SK-N-SH treated with all-trans-retinoic acid at 6 μM for 48 hours (cell line): ENCODE measurements around the gene TTC39C.

Source experiments
- ATAC-seq: fragments of 200-7000 bp; cut with Tn5 transposase; 3 replicates; pipeline ENCODE4 v1.9.1; 2020; ENCODE audit warnings: mild to moderate bottlenecking, moderate library complexity
- ARNTL ChIP-seq: fragments of 450-650 bp; formaldehyde crosslinking; IDR thresholded peaks from 2 replicates; pipeline ENCODE4 v1.5.0; 2020; ENCODE audit warnings: low read depth, mild to moderate bottlenecking, moderate library complexity, borderline replicate concordance
- BACH2 ChIP-seq: fragments of 250-450 bp; sonication (Bioruptor Pico); IDR thresholded peaks from 2 replicates; pipeline ENCODE4 v1.9.0; 2021; ENCODE audit warnings: mild to moderate bottlenecking, borderline replicate concordance
- CSDC2 ChIP-seq: fragments of 250-450 bp; sonication (Bioruptor Pico); IDR thresholded peaks from 2 replicates; pipeline ENCODE4 v1.5.0; 2020; ENCODE audit warnings: mild to moderate bottlenecking, moderate library complexity
- ESRRG ChIP-seq: fragments of 250-450 bp; sonication (Bioruptor Pico); IDR thresholded peaks from 2 replicates; pipeline ENCODE4 v1.6.1; 2021; ENCODE audit warnings: mild to moderate bottlenecking
- GLIS3 ChIP-seq: fragments of 250-450 bp; sonication (Bioruptor Pico); IDR thresholded peaks from 2 replicates; pipeline ENCODE4 v1.5.0; 2020; ENCODE audit warnings: mild to moderate bottlenecking, moderate library complexity
- ISL1 ChIP-seq: fragments of 250-450 bp; sonication (Bioruptor Pico); IDR thresholded peaks from 2 replicates; pipeline ENCODE4 v2.1.2; 2022; ENCODE audit warnings: mild to moderate bottlenecking, moderate library complexity
- OSR1 ChIP-seq: fragments of 250-450 bp; sonication (Bioruptor Pico); IDR thresholded peaks from 2 replicates; pipeline ENCODE4 v1.8.0; 2022; ENCODE audit warnings: moderate library complexity, mild to moderate bottlenecking, inconsistent platforms
- PPARA ChIP-seq: fragments of 250-450 bp; sonication (Bioruptor Pico); IDR thresholded peaks from 2 replicates; pipeline ENCODE4 v1.5.0; 2020; ENCODE audit warnings: mild to moderate bottlenecking, borderline replicate concordance
- RARB ChIP-seq: fragments of 250-450 bp; sonication (Bioruptor Pico); IDR thresholded peaks from 2 replicates; pipeline ENCODE4 v1.8.0; 2021; ENCODE audit warnings: mild to moderate bottlenecking, moderate library complexity
- SNAI2 ChIP-seq: fragments of 250-450 bp; sonication (Bioruptor Pico); IDR thresholded peaks from 2 replicates; pipeline ENCODE4 v1.5.0; 2020; ENCODE audit warnings: mild to moderate bottlenecking, moderate library complexity
- TCF4 ChIP-seq: fragments of 250-450 bp; sonication (Bioruptor Pico); IDR thresholded peaks from 2 replicates; pipeline ENCODE4 v1.8.0; 2021; ENCODE audit warnings: mild to moderate bottlenecking, moderate library complexity, borderline replicate concordance
- TOX ChIP-seq: fragments of 250-450 bp; sonication (Bioruptor Pico); IDR thresholded peaks from 2 replicates; pipeline ENCODE4 v1.8.0; 2021; ENCODE audit warnings: mild to moderate bottlenecking, moderate library complexity, borderline replicate concordance
- ZC3H10 ChIP-seq: fragments of 250-450 bp; sonication (Bioruptor Pico); IDR thresholded peaks from 2 replicates; pipeline ENCODE4 v1.5.1; 2021; ENCODE audit warnings: mild to moderate bottlenecking, moderate library complexity
- ZFP3 ChIP-seq: fragments of 250-450 bp; sonication (Bioruptor Pico); IDR thresholded peaks from 2 replicates; pipeline ENCODE4 v1.5.0; 2020; ENCODE audit warnings: mild to moderate bottlenecking, moderate library complexity
- ZFP30 ChIP-seq: fragments of 450-650 bp; formaldehyde crosslinking; IDR thresholded peaks from 2 replicates; pipeline ENCODE4 v1.5.0; 2022; ENCODE audit warnings: mild to moderate bottlenecking, moderate library complexity
- ZNF565 ChIP-seq: fragments of 450-650 bp; formaldehyde crosslinking; conservative IDR thresholded peaks from 2 replicates; pipeline ENCODE4 v1.5.0; 2020; ENCODE audit warnings: low read depth, mild to moderate bottlenecking, moderate library complexity
- ZNF70 ChIP-seq: fragments of 450-650 bp; formaldehyde crosslinking; IDR thresholded peaks from 2 replicates; pipeline ENCODE4 v1.5.0; 2020; ENCODE audit warnings: mild to moderate bottlenecking, moderate library complexity
- ZNF8 ChIP-seq: fragments of 450-650 bp; formaldehyde crosslinking; IDR thresholded peaks from 2 replicates; pipeline ENCODE4 v1.5.0; 2020; ENCODE audit warnings: mild to moderate bottlenecking, moderate library complexity
- TF ChIP-seq, protein P1 (sequence below): fragments of 250-450 bp; sonication (Bioruptor Pico); IDR thresholded peaks from 2 replicates; pipeline ENCODE4 v1.8.0; 2020; ENCODE audit warnings: mild to moderate bottlenecking, moderate library complexity, borderline replicate concordance
- TF ChIP-seq, protein P2 (sequence below): fragments of 250-450 bp; sonication (Bioruptor Pico); IDR thresholded peaks from 2 replicates; pipeline ENCODE4 v1.8.0; 2021; ENCODE audit warnings: low read depth, mild to moderate bottlenecking, moderate library complexity, borderline replicate concordance
- TF ChIP-seq, protein P3 (sequence below): fragments of 250-450 bp; sonication (Bioruptor Pico); IDR thresholded peaks from 2 replicates; pipeline ENCODE4 v1.5.1; 2020; ENCODE audit warnings: low read depth, mild to moderate bottlenecking, moderate library complexity

TTC39C gene

DNA sequence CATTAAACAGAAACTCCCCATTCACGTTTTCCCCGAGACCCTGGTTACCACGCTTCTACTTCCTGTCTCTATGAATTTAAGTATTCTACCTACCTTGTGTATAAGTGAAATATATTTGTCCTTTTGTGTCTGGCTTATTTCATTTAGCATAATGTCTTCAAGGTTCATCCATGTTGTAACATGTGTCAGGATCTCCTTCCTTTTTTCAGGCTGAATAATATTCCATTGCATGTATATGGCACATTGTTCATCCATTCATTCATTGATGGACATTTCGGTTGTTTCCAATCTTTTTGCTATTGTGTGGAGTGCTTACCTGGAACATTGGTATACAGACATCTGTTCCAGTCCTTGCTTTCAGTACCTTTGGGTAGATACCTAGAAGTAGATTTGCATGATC, 106.1 kb downstream of the TTC39C start:
- TF ChIP-seq BACH2 (CRISPR knock-in tag) (no peak), ZNF565 (CRISPR knock-in tag) (no peak), ISL1 (CRISPR knock-in tag) (no peak), ESRRG (CRISPR knock-in tag) (no peak), TCF4 (CRISPR knock-in tag) (no peak), ARNTL (CRISPR knock-in tag) (no peak), PPARA (no peak), ZFP30 (CRISPR knock-in tag) (no peak), ZFP3 (CRISPR knock-in tag) (no peak), ZNF70 (CRISPR knock-in tag) (no peak)
- TF ChIP-seq, protein P1, sequence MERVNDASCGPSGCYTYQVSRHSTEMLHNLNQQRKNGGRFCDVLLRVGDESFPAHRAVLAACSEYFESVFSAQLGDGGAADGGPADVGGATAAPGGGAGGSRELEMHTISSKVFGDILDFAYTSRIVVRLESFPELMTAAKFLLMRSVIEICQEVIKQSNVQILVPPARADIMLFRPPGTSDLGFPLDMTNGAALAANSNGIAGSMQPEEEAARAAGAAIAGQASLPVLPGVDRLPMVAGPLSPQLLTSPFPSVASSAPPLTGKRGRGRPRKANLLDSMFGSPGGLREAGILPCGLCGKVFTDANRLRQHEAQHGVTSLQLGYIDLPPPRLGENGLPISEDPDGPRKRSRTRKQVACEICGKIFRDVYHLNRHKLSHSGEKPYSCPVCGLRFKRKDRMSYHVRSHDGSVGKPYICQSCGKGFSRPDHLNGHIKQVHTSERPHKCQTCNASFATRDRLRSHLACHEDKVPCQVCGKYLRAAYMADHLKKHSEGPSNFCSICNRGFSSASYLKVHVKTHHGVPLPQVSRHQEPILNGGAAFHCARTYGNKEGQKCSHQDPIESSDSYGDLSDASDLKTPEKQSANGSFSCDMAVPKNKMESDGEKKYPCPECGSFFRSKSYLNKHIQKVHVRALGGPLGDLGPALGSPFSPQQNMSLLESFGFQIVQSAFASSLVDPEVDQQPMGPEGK, result no peak
- TF ChIP-seq, protein P2, sequence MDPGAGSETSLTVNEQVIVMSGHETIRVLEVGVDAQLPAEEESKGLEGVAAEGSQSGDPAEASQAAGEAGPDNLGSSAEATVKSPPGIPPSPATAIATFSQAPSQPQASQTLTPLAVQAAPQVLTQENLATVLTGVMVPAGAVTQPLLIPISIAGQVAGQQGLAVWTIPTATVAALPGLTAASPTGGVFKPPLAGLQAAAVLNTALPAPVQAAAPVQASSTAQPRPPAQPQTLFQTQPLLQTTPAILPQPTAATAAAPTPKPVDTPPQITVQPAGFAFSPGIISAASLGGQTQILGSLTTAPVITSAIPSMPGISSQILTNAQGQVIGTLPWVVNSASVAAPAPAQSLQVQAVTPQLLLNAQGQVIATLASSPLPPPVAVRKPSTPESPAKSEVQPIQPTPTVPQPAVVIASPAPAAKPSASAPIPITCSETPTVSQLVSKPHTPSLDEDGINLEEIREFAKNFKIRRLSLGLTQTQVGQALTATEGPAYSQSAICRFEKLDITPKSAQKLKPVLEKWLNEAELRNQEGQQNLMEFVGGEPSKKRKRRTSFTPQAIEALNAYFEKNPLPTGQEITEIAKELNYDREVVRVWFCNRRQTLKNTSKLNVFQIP (CRISPR knock-in tag), result no peak
- TF ChIP-seq, protein P3, sequence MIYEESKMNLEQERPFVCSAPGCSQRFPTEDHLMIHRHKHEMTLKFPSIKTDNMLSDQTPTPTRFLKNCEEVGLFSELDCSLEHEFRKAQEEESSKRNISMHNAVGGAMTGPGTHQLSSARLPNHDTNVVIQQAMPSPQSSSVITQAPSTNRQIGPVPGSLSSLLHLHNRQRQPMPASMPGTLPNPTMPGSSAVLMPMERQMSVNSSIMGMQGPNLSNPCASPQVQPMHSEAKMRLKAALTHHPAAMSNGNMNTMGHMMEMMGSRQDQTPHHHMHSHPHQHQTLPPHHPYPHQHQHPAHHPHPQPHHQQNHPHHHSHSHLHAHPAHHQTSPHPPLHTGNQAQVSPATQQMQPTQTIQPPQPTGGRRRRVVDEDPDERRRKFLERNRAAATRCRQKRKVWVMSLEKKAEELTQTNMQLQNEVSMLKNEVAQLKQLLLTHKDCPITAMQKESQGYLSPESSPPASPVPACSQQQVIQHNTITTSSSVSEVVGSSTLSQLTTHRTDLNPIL (CRISPR knock-in tag), result no peak
- no peak for ATAC-seq

DNA sequence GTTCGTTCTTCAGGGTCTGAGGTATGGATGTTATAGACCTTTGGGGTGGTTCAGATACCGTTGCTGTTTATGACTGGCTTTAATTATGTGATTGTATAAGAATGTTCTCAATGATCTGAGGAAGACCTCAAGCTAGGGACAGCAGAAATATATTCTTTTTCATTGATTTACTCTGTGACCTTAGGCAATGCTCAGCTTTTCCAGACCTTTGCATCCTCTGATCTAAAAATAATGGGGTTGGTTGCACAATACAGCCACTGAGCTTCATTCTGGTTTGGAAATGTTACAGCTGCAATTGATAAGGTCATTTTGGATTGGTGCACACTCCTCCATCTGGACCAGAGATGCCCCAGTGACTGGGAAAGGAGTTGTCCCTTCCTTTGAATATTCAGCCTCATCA, 107.1 kb downstream of the TTC39C start:
- ATAC-seq, result no peak
- no peak for TF ChIP-seq GLIS3
- TF ChIP-seq, protein P3 (CRISPR knock-in tag), result no peak
- no peak for TF ChIP-seq TCF4 (CRISPR knock-in tag)
- TF ChIP-seq CSDC2 (CRISPR knock-in tag), result no peak
- TF ChIP-seq, protein P2 (CRISPR knock-in tag), result no peak
- no peak for TF ChIP-seq ZFP30 (CRISPR knock-in tag)
- no peak for TF ChIP-seq TOX (CRISPR knock-in tag)
- TF ChIP-seq RARB, result no peak
- TF ChIP-seq ARNTL (CRISPR knock-in tag), result no peak
- no peak for TF ChIP-seq PPARA
- no peak for TF ChIP-seq ESRRG (CRISPR knock-in tag)
- no peak for TF ChIP-seq OSR1
- no peak for TF ChIP-seq ZFP3 (CRISPR knock-in tag)
- no peak for TF ChIP-seq SNAI2
- no peak for TF ChIP-seq ZC3H10 (CRISPR knock-in tag)
- TF ChIP-seq, protein P1, result no peak
- TF ChIP-seq ZNF8 (CRISPR knock-in tag), result no peak
